ENCODE results near the gene TSLP. TPM values are rescaled to one million over a fixed set of nuclear protein-coding genes. Genes with fewer than 3 reads are reported as not detected.

The TSLP gene
- total RNA-seq, 1 donor from 2014 or later: not detected

- ChIA-PET POLR2A (no interaction called here), CTCF (no interaction called here)
- Mint-ChIP-seq H3K9me3 (no peaks in the 10 kb centered on the region), H3K27me3 (peaks cover 8% of the 10 kb centered on the region), H3K27ac (no peak overlapping the region), H3K4me1 (no peaks in the 10 kb centered on the region), H3K36me3 (ENCODE audit: low read depth) (no peaks in the 10 kb centered on the region), H3K4me3 (no peak overlapping the region)
- intact Hi-C loops (cut with micrococcal nuclease): no loop called here
- TF ChIP-seq CTCF (IDR thresholded peaks at IDR 0.05): no peak
- DNase-seq (no peak), ATAC-seq (ENCODE audit: low read depth) (no peak)
Observed at GRCh38 chr5:111060169-111060568, 11.3 kb upstream of the TSLP start.

- Mint-ChIP-seq H3K27me3 (peaks cover 17% of the 10 kb centered on the region), H3K4me1 (no peaks in the 10 kb centered on the region), H3K36me3 (ENCODE audit: low read depth) (no peaks in the 10 kb centered on the region), H3K9me3 (no peaks in the 10 kb centered on the region), H3K4me3 (no peak overlapping the region), H3K27ac (no peak overlapping the region)
- ATAC-seq (ENCODE audit: low read depth) (no peak), DNase-seq (no peak)
- TF ChIP-seq CTCF (IDR thresholded peaks at IDR 0.05): no peak
- intact Hi-C loops (cut with micrococcal nuclease): no loop called here
- ChIA-PET POLR2A (no interaction called here), CTCF (no interaction called here)
Observed at GRCh38 chr5:111061618-111062017, 9.9 kb upstream of the TSLP start.

GRCh38 chr5:111063709-111064322 lies 7.7 kb upstream of the TSLP start:
- H3K27ac Mint-ChIP-seq: no peak overlapping the region
- CTCF ChIA-PET: no interaction called here
- DNase-seq: no peak
- no peaks in the 10 kb centered on the region for H3K4me1 Mint-ChIP-seq
- H3K9me3 Mint-ChIP-seq: no peaks in the 10 kb centered on the region
- no peaks in the 10 kb centered on the region for H3K36me3 Mint-ChIP-seq (ENCODE audit: low read depth)
- intact Hi-C loops (cut with micrococcal nuclease): loop anchor here (1.0 kb wide), 1 partner anchor 307 kb away; no protein-coding TSS in a partner anchor
- TF ChIP-seq CTCF (IDR thresholded peaks at IDR 0.05): no peak
- no peak overlapping the region for H3K4me3 Mint-ChIP-seq
- no peak for ATAC-seq (ENCODE audit: low read depth)
- peaks cover 22% of the 10 kb centered on the region for H3K27me3 Mint-ChIP-seq
- POLR2A ChIA-PET: no interaction called here

- CTCF ChIA-PET: no interaction called here
- POLR2A ChIA-PET: no interaction called here
- no peak for ATAC-seq (ENCODE audit: low read depth)
- intact Hi-C loops (cut with micrococcal nuclease): no loop called here
- Mint-ChIP-seq H3K36me3 (ENCODE audit: low read depth) (no peaks in the 10 kb centered on the region), H3K4me1 (peaks cover 10% of the 10 kb centered on the region), H3K9me3 (no peaks in the 10 kb centered on the region), H3K27ac (no peak overlapping the region), H3K4me3 (no peak overlapping the region), H3K27me3 (peaks cover 42% of the 10 kb centered on the region)
- no peak for TF ChIP-seq CTCF (IDR thresholded peaks at IDR 0.05)
- no peak for DNase-seq
Observed at GRCh38 chr5:111066261-111066938, 5.1 kb upstream of the TSLP start.

DNA sequence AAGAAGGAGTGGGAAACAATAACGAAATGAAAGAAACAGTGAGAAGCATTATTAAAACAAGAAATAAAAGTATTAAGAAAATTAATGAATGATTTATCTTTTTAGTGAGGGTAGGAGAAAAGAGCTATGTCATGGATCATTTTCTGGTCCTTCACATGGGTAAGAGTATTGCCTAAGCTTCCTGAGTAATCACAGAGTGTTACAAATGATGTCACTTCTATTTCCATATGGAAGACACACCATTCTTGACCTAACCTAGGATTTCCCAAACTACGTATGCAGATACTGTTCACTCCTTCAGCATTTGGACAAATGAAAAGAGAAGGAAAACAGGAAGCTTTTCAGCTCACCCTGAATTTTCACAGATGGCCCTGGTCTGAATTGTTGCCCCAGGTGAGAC lies 3.3 kb upstream of the TSLP start:
- no peaks in the 10 kb centered on the region for H3K36me3 Mint-ChIP-seq (ENCODE audit: low read depth)
- ChIA-PET CTCF (no interaction called here), POLR2A (no interaction called here)

More for the DNA sequence above, 3.3 kb upstream of the TSLP start:
- TF ChIP-seq CTCF (IDR thresholded peaks at IDR 0.05): no peak
- intact Hi-C loops (cut with micrococcal nuclease): no loop called here
- Mint-ChIP-seq H3K27ac (no peak overlapping the region), H3K27me3 (peaks cover 60% of the 10 kb centered on the region), H3K4me3 (no peak overlapping the region), H3K9me3 (no peaks in the 10 kb centered on the region), H3K4me1 (peaks cover 19% of the 10 kb centered on the region)
- no peak for DNase-seq
- no peak for ATAC-seq (ENCODE audit: low read depth)

All from activated B cell treated with CpG ODN at 0.5 μM for 24 hours (primary cell).